Raji (cell line): ENCODE measurements around the gene TNFRSF1B.

Experiments used
- POLR2A ChIP-seq: IDR thresholded peaks from 2 replicates; pipeline ENCODE4 v1.6.1; 2011; ENCODE audit warnings: low read depth, low read length, control low read depth; ENCODE audit not compliant: insufficient read depth

TNFRSF1B gene

DNA sequence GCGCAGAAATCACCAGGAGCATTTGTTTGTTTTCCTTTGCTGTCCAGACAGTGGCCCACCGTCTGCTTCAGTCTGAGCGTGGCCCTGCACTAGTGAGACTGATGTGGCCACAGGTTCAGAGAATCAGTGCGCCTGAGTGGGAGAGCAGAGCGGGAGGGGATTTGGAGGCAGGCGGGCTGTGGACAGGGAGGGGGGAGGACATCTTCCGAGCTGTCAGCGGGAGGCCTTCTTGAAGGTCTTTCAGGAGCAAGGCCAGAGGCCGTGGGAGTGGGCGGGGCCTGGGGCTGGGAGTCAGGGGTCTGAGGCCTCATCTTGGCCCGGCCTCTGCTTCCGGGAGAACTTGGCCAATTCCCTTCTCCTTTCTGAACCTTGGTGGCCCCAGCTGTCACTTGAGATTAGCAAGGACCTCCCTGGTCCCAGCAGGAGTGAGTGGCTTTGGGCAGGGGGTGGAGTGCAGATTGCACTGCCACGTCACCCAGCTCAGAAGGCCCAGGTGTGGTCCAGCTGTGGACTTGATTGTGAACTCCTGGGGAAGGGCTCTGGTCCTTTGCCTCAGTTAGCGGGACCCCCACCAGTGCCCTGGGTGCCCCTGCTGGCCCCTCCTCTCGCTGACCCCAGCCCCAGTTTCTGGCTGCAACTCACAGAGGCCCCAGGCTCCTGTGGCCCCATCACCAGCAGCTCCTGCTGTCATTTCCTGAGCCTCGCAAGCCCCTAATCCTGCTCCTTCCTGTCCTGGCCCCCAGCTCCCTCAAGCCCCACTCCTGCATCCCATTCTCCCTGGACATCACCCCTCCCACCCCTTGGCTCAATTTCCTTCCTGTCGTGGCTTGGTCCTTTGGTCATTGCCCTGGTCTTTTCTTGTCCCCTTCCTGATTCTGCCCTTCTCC lies 8.4 kb downstream of the TNFRSF1B start:
- TF ChIP-seq POLR2A: no peak

DNA sequence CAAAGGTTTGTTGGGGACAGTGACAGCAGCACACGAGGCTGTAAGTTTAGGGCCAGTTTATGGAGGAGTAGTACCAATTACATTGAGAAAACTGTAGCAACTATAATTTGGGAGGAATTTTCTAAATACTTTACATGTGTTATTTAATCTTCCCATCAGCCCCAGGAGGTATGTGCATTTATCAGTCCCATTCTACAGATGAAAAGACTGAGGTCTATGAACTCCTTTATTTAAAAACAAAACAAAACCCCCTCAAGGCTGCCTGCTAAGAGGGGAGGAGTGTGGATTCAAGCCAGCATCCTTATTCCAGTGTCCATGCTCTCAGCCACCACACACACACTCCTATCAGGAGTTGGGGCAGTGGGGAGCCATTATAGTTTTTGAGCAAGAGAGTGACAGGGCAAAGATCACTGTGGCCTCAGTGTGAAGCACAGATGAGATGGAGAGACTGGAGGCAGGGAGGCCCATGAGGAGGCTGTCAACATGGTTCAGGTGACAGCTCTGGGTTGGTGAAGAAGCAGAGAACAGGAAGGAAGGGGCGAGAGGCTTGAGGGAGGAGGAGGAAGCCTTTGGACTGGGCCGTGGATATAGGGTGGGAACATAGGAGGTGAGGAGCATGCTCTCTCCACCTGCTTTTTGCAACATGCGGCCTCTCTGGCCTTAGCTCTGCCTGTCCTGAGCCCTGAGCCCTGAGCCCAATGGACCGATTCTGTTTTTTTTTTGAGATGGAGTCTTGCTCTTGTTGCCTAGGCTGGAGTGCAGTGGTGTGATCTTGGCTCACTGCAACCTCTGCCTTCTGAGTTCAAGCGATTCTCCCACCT lies 9.7 kb downstream of the TNFRSF1B start:
- no peak for TF ChIP-seq POLR2A

DNA sequence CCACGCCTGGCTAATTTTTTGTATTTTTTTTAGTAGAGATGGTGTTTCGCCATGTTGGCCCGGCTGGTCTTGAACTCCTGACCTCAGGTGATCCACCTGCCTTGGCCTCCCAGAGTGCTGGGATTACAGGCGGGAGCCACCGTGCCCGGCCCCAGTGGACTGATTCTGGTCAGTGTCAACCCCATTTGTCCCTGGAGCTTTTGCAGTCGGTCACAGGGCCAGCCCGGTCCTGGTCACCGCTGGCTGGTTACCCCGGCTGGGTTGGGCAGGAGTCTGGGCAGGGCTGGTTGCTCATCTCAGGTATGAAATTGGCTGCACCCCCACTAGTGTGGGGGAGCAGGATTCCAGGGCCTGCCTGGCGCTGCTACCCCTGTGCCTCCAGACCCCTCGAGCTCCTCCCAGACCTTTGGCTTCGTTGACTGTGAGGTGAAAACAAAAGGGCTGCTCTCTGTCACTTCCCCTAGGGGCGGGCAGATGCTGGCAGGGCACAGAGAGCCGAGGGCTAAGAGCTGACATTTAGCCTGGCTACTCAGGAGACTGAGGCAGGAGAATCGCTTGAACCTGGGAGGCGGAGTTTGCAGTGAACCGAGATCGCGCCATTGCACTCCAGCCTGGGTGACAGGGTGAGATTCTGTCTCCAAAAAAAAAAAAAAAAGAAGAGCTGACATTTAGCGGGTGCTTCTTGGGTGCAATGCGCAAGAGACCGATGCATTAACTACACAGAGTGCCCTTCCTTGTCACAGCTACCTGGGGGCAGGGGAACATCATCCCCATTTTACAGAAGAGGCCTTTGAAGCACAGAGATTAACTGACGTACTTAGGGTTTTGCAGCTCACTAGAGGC lies 10.6 kb downstream of the TNFRSF1B start:
- no peak for TF ChIP-seq POLR2A

DNA sequence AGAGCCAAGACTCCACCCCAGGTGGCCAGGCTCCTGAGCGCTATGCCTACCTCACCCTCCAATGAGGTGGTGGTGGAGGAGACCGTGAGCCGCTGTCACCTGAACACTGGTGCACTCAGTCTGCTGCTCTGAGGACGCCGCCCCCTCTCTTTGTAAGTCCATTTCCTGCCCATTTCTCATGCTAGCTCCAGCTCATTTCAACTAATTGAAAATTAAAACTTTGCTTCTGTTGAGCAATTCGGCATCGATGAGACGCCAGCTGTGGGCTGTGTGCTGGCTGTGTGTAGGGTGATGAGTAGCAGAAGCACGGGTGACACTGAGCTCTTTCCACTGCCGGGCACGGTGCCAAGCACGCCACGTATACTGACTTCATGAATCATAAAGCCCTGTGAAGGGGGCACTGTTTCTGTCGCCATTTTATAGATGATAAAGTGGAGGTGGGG lies 11.2 kb downstream of the TNFRSF1B start:
- TF ChIP-seq POLR2A: no peak

DNA sequence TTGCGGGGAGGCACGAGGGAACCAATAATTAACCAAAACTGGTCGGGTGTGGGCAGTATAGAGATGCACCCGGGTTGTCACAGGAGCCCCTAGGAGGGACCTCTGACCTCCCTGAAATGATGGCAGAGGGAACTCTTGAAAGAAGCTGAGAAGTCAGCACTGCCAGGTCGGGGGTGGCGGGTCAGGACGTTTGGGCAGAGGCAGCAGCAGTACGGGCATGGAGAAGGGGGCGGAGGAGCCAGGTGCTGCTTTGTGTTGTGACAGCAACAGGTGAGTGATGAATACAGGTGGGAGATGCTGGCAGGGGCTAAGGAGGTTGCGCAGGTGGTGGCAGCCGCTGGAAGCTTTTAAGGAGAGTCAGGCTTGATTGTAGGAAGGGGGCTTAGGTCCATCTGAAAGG lies 11.7 kb downstream of the TNFRSF1B start:
- TF ChIP-seq POLR2A: no peak

DNA sequence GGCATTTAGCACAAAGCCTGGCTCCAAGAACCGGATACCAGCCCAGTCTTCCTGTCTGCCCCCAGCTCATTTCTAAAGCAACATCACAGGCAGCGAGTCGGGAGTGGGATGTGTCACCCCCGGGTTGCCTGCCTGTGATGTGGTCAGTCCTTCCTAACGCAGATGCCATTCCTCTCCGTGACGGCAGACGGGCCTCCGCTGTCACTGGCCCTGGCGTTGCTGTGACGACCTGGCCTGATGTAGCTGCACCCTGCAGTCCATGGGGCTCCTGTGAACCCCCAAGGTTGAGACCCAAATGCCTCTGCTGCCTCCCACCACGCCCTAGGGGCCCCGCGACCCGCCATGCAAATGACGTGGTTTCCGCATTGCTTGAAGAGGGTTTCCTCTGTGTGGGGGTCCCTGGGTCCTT lies 12.3 kb downstream of the TNFRSF1B start:
- no peak for TF ChIP-seq POLR2A

DNA sequence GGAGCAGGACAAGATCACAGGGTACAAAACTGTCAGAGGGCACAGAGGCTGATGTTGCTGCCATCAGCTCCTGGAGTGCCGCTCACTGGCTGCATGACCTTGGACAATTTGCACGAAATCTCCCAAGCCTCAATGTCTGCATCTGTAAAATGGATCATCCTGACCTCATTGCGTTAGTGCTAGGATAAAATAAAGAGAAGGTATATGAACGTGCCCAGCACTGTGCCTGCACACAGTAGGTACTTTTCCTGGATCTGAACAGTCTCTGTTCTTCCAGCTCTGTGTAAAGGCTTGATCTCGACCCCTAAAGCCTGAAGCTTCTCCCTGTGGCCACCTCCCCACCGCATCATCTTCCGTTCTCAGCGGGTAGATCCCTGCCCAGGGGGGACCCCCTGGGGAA lies 12.9 kb downstream of the TNFRSF1B start:
- TF ChIP-seq POLR2A: no peak

DNA sequence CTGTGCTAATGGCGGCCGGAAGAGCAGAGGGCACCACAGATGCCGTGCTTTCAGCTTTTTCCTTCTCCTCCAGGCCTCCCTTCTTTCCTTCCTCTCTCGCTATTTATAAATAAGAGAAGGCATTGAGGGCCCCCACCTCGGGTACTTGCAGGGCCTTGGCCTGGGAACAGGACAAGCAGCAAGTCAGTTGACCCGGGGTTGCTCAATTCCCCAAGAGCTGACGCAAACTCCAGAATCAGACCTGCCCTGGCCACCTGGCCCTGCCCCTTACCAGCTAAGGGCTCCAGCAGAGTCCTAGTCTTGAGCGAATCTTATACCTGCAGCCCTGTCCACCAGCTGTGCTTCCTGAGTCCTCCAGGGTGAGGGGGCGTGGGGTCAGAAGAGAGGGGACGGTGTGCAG lies 13.5 kb downstream of the TNFRSF1B start:
- TF ChIP-seq POLR2A: no peak

DNA sequence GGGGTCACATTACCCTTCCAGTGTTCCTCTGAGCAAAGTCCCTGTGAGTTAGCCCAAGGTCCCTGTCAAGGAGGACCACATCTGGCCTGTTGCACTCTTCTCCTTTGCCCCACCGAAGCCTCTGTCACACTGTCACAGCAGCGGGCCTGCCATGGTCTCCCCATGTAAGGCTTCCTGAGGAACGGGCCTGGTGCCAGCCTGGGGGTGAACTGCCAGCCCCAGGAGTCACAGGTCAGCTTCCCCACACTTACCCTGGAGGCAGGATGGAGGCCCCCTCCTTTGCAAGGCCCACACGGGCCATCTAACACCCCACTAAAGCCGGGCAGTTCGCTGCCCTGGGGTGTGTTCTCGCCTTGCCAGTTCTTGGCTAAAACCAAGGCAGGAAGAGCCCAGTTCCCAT lies 14.1 kb downstream of the TNFRSF1B start:
- TF ChIP-seq POLR2A: no peak

DNA sequence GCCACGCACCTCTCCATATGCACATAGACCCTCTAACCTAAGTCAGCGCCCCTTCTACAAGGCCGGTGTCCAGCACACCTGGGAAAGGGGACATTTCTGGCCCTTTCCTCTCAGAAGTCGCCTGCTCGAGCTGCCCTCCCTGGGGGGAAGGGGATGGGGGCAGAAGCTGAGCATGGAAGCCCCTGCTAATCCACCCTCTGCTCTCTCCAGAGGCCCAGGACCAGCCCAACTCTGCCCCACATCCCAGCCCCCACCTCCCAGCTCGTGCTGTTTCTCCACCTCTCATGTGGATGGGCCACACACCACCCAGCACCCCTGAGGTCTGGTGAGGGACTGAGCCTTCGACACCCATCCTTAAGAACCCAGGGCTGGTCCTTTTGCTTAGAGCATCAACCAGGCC lies 14.8 kb downstream of the TNFRSF1B start:
- no peak for TF ChIP-seq POLR2A

DNA sequence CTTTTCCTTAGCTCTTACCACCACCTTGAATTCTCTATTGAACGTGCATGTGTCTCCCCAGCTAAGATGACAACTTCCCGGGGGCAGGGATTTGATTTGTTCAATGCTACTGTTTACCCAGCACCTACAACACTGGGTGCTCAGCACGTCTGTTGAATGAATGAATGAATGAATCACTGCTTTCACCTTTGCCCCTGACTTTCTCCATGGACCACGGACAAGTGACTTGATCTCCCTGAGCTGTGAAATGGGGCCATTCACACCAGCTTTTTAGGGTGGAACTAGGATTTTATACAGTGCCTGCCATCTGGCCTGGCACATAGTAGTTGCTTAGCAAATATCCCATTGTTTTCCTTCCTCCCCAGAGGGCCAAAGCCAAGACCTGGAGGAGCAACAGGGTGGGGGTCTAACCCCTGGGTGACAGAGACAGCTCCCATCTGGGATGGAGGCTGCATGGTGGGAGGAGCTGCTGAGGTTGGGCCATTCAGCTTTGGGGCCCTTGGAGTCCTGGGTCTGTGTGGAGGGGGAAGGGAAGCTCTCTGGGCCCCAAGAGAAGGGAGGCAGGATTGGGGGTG lies 15.7 kb downstream of the TNFRSF1B start:
- TF ChIP-seq POLR2A: no peak

DNA sequence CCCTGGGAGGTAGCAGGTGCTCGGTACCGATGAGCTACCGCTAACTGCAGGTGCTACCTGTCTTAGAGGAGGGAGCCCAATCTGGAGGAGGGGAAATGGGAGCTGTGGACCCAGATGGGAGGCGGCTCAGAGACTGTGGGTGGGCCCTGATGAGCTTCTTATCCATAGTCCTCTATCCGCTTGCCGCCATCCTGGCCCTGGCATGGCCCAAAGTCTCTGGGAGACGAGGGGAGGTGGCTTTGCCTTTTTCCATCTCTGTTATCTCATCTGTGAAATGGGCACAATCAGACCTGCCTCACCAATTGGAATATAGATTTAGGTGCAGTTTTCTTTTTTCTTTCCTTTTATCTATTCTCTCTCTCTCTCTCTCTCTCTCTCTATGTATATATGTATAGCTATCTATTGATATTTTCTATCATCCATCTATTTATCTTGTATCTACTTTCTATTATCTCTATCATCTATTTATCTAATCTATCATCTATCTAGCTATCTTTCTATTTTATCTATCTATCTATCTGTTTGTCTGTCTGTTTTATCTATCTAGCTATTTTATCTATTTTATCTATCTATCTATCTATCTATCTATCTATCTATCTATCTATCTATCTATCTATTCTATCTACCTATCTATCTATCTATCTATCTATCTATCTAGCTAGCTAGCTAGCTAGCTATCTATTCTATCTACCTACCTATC lies 16.5 kb downstream of the TNFRSF1B start:
- TF ChIP-seq POLR2A: no peak

DNA sequence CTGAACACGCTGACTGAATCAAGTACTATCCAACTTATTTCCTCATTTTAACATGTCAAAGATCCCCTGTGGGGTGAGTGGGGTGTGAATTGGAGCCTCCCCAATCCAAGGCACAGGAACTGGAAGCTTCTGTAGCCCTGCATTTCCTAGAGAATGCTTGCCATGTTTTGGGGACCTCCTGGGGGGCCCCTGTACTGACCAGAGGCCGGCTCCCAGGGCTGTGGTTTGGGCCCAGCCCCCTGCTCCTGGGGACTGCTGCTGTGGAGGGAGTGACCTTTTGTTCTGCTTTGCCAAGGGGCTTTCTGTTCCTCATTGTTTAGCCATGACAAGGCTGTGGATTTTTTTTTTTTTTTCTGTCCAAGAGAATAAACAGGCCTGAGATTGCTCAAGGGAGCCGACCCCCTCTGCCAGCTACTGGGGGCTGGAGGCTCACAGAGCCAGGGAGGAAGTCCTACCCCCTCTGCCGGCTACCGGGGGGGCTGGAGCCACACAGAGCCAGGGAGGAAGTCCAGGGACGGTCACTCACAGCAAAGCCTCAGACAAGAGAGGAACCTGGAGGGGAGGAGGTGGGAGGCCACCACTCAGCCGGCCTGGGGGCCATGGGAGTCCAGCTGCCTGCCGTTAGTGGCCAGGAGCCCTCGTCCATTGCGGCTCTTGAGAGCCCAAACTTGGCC lies 17.4 kb downstream of the TNFRSF1B start:
- no peak for TF ChIP-seq POLR2A

DNA sequence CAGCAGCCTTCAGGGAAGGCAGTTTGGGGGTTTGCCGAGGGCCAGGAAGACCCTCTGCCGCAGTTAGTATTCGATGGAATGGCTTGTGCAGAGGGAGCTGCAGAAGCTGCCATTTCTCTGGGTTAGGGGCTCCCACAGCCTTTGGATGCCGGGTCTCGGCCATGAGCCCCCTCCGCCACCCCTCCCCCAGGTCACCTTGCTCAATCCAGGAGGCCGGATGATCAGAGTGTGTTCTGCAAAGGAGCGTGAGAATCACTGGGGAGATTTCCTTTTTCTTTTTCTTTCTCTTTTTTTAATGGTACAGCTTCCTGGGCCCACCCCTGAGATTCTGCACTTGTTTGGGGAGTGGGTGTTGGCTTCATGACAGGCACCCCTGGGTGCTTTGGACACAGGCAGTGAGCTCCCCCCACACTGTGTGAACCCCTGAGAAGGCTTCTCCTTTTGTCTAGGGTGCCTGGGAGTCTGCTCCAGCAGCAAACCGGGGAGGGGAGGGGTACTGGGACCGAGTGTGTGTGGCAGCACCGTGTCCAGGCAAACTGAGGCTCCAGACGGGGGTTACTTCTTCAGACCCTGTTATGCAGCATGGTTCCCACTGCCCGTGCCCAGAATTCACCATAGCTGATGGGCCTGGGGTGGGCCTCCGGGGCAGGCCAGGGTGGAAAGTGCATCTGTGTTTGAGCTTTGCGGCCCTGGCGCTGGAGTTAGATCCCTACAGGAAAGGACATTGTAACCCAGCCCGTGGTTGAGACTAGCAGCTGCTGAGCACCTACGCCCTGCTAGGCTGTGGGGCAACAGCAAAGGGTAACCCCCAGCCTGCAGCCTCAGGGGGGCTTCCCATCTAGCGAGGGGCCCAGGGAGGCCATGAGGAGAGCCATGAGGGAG lies 18.5 kb downstream of the TNFRSF1B start:
- TF ChIP-seq POLR2A: no peak
